CD4-positive, CD25-positive, alpha-beta regulatory T cell (primary cell): ENCODE measurements around the gene FARP1. TPM values are rescaled to one million over a fixed set of nuclear protein-coding genes. Genes with fewer than 3 reads are reported as not detected.
A peak's percentile ranks its signal among the peaks of the same experiment; 100 is the strongest.

ENCODE experiments used
- ATAC-seq, 2 donors: fragments of 150-1000 bp; cut with Tn5 transposase; one replicate each; pipeline ENCODE4 v1.10.0; 2021; ENCODE audit warnings: low read depth in 2 of 2, moderate number of reproducible peaks in 2 of 2, moderate library complexity in 1 of 2
- DNase-seq, 3 donors: peaks; one replicate each; pipeline versions ENCODE4 v3.0.0 to v3.0.0-alpha.2; 2012 to 2022; ENCODE audit warnings: mixed read lengths in 1 of 3
- H3K27ac ChIP-seq: one replicate; pipeline ENCODE4 v1.7.0; 2013; ENCODE audit warnings: mild to moderate bottlenecking, low read length; ENCODE audit not compliant: insufficient read depth, poor library complexity, severe bottlenecking
- H3K27me3 ChIP-seq: one replicate; pipeline ENCODE4 v1.7.0; 2013; ENCODE audit warnings: low read length; ENCODE audit not compliant: control insufficient read depth, insufficient read depth
- H3K36me3 ChIP-seq: one replicate; pipeline ENCODE4 v1.7.0; 2013; ENCODE audit warnings: mild to moderate bottlenecking, low read length, moderate library complexity; ENCODE audit not compliant: control insufficient read depth, insufficient read depth
- H3K4me1 ChIP-seq: 2 replicates; pipeline ENCODE4 v1.7.0; 2013; ENCODE audit warnings: mild to moderate bottlenecking, low read length; ENCODE audit not compliant: insufficient read depth, control insufficient read depth, poor library complexity, severe bottlenecking
- H3K4me3 ChIP-seq: one replicate; pipeline ENCODE4 v1.7.0; 2013; ENCODE audit warnings: low read depth, mild to moderate bottlenecking, low read length, moderate library complexity
- H3K9me3 ChIP-seq, 2 experiments: 1 replicate in 1 of 2; 2 replicates in 1 of 2; pipeline ENCODE4 v1.7.0; 2013; ENCODE audit warnings: low read length in 2 of 2, mild to moderate bottlenecking in 1 of 2, moderate library complexity in 1 of 2; ENCODE audit not compliant: control insufficient read depth in 2 of 2
- H3K27ac Mint-ChIP-seq, 3 donors: one replicate each; pipeline ENCODE4 v1.8.0; 2020 to 2022; ENCODE audit warnings: mild to moderate bottlenecking in 3 of 3, mixed read lengths in 3 of 3, moderate library complexity in 2 of 3
- H3K27me3 Mint-ChIP-seq: one replicate; pipeline ENCODE4 v1.8.0; 2022; ENCODE audit warnings: mild to moderate bottlenecking, mixed read lengths
- H3K36me3 Mint-ChIP-seq: one replicate; pipeline ENCODE4 v1.8.0; 2020; ENCODE audit warnings: mixed read lengths
- H3K4me1 Mint-ChIP-seq, 4 donors: one replicate each; pipeline ENCODE4 v1.8.0; 2020 to 2022; ENCODE audit warnings: mixed read lengths in 4 of 4, mild to moderate bottlenecking in 1 of 4
- H3K4me3 Mint-ChIP-seq, 4 donors: one replicate each; pipeline ENCODE4 v1.8.0; 2020 to 2022; ENCODE audit warnings: mild to moderate bottlenecking in 4 of 4, mixed read lengths in 4 of 4, moderate library complexity in 3 of 4
- H3K9me3 Mint-ChIP-seq, 7 donors: one replicate each; pipeline ENCODE4 v1.8.0; 2020 to 2022; ENCODE audit warnings: mixed read lengths in 7 of 7, mild to moderate bottlenecking in 3 of 7, moderate library complexity in 2 of 7
- polyA plus RNA-seq, 4 donors: library from polyadenylated mRNA; unstranded; fragments of 300-500 nt; fragmentation: Illumina TruSeq; gene quantifications; one replicate each; pipeline ENCODE4 v1.2.3, GENCODE V29; 2021
- total RNA-seq: library from RNA; stranded (reverse); gene quantifications from one replicate; pipeline ENCODE4 v1.2.3, GENCODE V29; 2022

Gene FARP1
- total and polyA plus RNA-seq, 5 donors from 2014 or later, result 0.25 to 0.79 (median 0.46) TPM

DNA sequence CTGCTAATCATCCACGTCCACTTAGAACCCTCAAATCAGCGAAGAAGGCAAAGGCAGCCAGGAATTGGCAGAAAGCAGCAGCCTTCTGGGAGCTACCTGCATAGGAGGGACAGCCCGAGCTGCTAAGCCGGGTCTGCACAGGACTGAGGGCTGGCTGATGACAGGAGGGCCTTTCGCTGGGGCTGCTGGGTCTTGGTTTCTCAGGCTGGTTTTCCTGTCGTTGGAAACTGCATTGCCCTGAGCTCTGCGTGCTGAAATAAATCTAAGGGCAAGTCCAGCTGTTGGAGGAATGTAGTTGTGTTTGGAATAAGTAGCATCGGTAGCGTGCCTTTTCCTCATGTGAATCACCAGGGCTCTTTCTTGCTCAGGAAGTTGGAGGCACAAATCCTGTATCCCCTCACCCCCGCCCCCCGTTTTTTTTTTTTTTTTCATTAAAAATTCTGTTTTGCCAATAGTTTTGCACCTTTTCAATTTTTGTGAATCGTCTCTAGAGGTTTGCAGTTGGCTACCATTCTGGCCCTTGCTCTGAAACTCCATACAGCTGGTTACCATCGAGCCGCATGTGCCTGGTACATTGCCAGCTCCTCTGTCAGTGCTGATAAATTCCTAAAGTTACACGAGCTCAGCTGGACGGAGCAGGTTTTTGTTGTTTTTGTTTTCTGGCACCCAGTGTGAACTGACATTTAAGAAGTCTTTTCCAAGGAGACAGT lies 228.1 kb downstream of the FARP1 start:
- Histone ChIP-seq H3K27ac (no peak overlapping the region), H3K4me3 (no peak overlapping the region), H3K27me3 (no peaks in the 10 kb centered on the region), H3K9me3 (no peaks in the 10 kb centered on the region), H3K4me1 (no peaks in the 10 kb centered on the region), H3K36me3 (no peaks in the 10 kb centered on the region)
- DNase-seq, result no peak
- H3K36me3 Mint-ChIP-seq, result no peaks in the 10 kb centered on the region
- H3K4me1 Mint-ChIP-seq, result no peaks in the 10 kb centered on the region
- ATAC-seq, result no peak
- H3K9me3 Mint-ChIP-seq, result peaks cover 0 to 3% (median 1%) of the 10 kb centered on the region in 7 donors
- no peak overlapping the region for H3K27ac Mint-ChIP-seq
- H3K4me3 Mint-ChIP-seq, result no peak overlapping the region
- H3K27me3 Mint-ChIP-seq, result peaks cover 8% of the 10 kb centered on the region

DNA sequence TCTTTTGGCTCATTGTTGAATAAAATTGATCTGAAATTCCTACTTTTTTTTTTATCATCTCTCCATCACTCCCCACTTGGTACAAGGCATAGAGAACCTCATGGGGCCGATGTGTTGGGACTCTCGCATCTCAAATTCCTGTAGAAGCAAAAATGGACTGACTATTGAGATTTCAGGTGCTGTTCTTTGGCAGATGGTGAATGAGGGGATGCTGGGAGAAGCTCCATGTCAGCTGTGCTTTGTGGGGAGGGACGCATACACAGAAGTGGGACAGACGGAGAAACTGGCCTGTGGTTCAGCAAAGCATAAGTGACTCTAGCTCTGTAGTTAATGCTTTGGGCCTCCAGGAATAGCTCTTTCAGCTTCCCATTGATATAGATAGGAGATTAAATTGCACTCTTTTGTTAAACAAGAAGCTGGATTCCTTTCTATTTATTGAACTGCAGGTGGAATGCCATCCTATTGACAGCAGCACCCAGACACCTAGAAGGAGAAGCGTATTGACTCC lies 228.7 kb downstream of the FARP1 start:
- Mint-ChIP-seq H3K27me3 (peaks cover 8% of the 10 kb centered on the region), H3K4me1 (no peaks in the 10 kb centered on the region), H3K27ac (no peak overlapping the region), H3K9me3 (peaks cover 0 to 5% (median 1%) of the 10 kb centered on the region in 7 donors), H3K36me3 (no peaks in the 10 kb centered on the region), H3K4me3 (no peak overlapping the region)
- H3K4me3 ChIP-seq, result no peak overlapping the region
- no peaks in the 10 kb centered on the region for H3K4me1 ChIP-seq
- no peaks in the 10 kb centered on the region for H3K9me3 ChIP-seq
- no peaks in the 10 kb centered on the region for H3K36me3 ChIP-seq
- ATAC-seq (no peak), DNase-seq (no peak)
- no peak overlapping the region for H3K27ac ChIP-seq
- H3K27me3 ChIP-seq, result no peaks in the 10 kb centered on the region

GRCh38 chr13:98372876-98373275 lies 230.0 kb downstream of the FARP1 start:
- H3K9me3 ChIP-seq, result no peaks in the 10 kb centered on the region
- Mint-ChIP-seq H3K4me3 (no peak overlapping the region), H3K9me3 (peaks cover 0 to 7% (median 3%) of the 10 kb centered on the region in 7 donors), H3K4me1 (no peaks in the 10 kb centered on the region), H3K27ac (no peak overlapping the region), H3K36me3 (no peaks in the 10 kb centered on the region), H3K27me3 (peaks cover 6% of the 10 kb centered on the region)
- H3K4me1 ChIP-seq, result no peaks in the 10 kb centered on the region
- DNase-seq (no peak), ATAC-seq (no peak)
- H3K27me3 ChIP-seq, result no peaks in the 10 kb centered on the region
- no peaks in the 10 kb centered on the region for H3K36me3 ChIP-seq
- no peak overlapping the region for H3K27ac ChIP-seq
- H3K4me3 ChIP-seq, result no peak overlapping the region

DNA sequence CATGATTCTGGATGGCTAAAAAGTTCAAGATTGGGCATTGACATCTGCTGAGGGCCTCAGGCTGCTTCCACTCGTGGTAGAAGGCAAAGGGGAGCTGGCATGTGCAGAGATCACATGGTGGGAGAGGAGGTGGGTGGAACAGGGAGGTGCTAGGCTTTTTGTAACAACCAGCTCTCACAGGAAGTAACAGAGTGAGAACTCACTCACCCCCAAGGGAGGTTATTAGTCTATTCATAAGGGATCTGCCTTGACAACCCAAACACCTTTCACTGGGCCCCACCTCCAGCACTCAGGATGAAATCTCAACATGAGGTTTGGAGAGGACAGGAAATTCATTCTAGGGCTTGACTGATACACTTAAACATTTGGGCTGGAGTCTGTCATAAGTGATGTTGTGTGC lies 231.9 kb downstream of the FARP1 start:
- no peaks in the 10 kb centered on the region for H3K27me3 Mint-ChIP-seq
- no peak overlapping the region for H3K4me3 ChIP-seq

GRCh38 chr13:98377635-98378378 lies 234.9 kb downstream of the FARP1 start:
- no peak for DNase-seq
- Mint-ChIP-seq H3K4me1 (no peaks in the 10 kb centered on the region), H3K27me3 (no peaks in the 10 kb centered on the region), H3K9me3 (peaks cover 0 to 7% (median 2%) of the 10 kb centered on the region in 7 donors), H3K4me3 (no peak overlapping the region), H3K36me3 (no peaks in the 10 kb centered on the region), H3K27ac (peak overlapping the region in 1 of 3 donors; percentile 38)
- Histone ChIP-seq H3K27ac (no peak overlapping the region), H3K36me3 (no peaks in the 10 kb centered on the region), H3K27me3 (no peaks in the 10 kb centered on the region), H3K4me1 (no peaks in the 10 kb centered on the region), H3K9me3 (no peaks in the 10 kb centered on the region), H3K4me3 (no peak overlapping the region)
- ATAC-seq, result no peak

More for the DNA sequence above, 231.9 kb downstream of the FARP1 start:
- Histone ChIP-seq H3K9me3 (no peaks in the 10 kb centered on the region), H3K27me3 (no peaks in the 10 kb centered on the region), H3K36me3 (no peaks in the 10 kb centered on the region), H3K4me1 (no peaks in the 10 kb centered on the region), H3K27ac (no peak overlapping the region)
- H3K4me1 Mint-ChIP-seq, result no peaks in the 10 kb centered on the region
- peak overlapping the region in 1 of 3 donors; percentile 53 for H3K27ac Mint-ChIP-seq
- no peaks in the 10 kb centered on the region for H3K36me3 Mint-ChIP-seq
- H3K4me3 Mint-ChIP-seq, result no peak overlapping the region
- DNase-seq (no peak), ATAC-seq (no peak)
- peaks cover 0 to 7% (median 3%) of the 10 kb centered on the region in 7 donors for H3K9me3 Mint-ChIP-seq

DNA sequence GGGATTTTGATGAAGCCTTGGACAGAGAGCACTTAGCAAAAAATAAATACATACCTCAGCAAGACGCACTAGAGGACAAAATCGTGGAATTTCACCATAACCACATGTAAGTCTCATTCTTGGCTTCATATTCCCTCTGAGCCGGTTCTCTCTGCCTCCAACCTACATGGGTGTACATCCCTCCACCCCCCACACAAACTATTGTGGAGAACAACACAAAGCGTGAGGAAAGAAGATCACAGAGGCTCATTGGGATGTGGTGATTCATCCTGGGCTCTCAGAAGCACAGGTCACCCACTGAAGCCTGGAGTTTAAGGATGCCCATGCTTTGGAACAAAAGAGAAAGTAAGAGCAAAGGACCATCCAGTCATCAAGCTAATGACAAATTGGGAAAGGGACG lies 241.8 kb downstream of the FARP1 start:
- no peak overlapping the region for H3K27ac ChIP-seq
- Mint-ChIP-seq H3K4me1 (no peaks in the 10 kb centered on the region), H3K36me3 (no peaks in the 10 kb centered on the region), H3K4me3 (no peak overlapping the region), H3K9me3 (no peaks in the 10 kb centered on the region), H3K27ac (no peak overlapping the region), H3K27me3 (peaks cover 15% of the 10 kb centered on the region)
- H3K4me3 ChIP-seq, result no peak overlapping the region
- no peak for DNase-seq
- H3K9me3 ChIP-seq, result no peaks in the 10 kb centered on the region
- no peaks in the 10 kb centered on the region for H3K4me1 ChIP-seq
- no peaks in the 10 kb centered on the region for H3K36me3 ChIP-seq
- peaks cover 3% of the 10 kb centered on the region for H3K27me3 ChIP-seq
- ATAC-seq, result no peak

GRCh38 chr13:98385606-98386005 lies 242.7 kb downstream of the FARP1 start:
- Histone ChIP-seq H3K4me1 (no peaks in the 10 kb centered on the region), H3K4me3 (no peak overlapping the region), H3K27ac (no peak overlapping the region), H3K27me3 (peaks cover 3% of the 10 kb centered on the region), H3K9me3 (no peaks in the 10 kb centered on the region), H3K36me3 (no peaks in the 10 kb centered on the region)
- DNase-seq (no peak), ATAC-seq (no peak)
- Mint-ChIP-seq H3K9me3 (no peaks in the 10 kb centered on the region), H3K4me3 (no peak overlapping the region), H3K27ac (no peak overlapping the region), H3K27me3 (peaks cover 15% of the 10 kb centered on the region), H3K36me3 (no peaks in the 10 kb centered on the region), H3K4me1 (no peaks in the 10 kb centered on the region)
